Chondrocyte (in vitro differentiated cells): ENCODE data around the gene ATP6V0D1. TPM values are rescaled to one million over a fixed set of nuclear protein-coding genes. Genes with fewer than 3 reads are reported as not detected.

Source experiments
- DNase-seq: peaks from one replicate; pipeline ENCODE4 v3.0.0; 2021; ENCODE audit warnings: mixed read lengths, low spot score
- H3K27ac Mint-ChIP-seq: one replicate; pipeline ENCODE4 v1.8.0; 2021; ENCODE audit warnings: mild to moderate bottlenecking, moderate library complexity, mixed read lengths; ENCODE audit not compliant: unreplicated experiment
- H3K27me3 Mint-ChIP-seq: 2 replicates; pipeline ENCODE4 v1.8.0; 2021; ENCODE audit warnings: low read depth, mixed read lengths
- H3K36me3 Mint-ChIP-seq: 2 replicates; pipeline ENCODE4 v1.8.0; 2021; ENCODE audit warnings: low read depth, mixed read lengths
- H3K4me1 Mint-ChIP-seq: 2 replicates; pipeline ENCODE4 v1.8.0; 2021; ENCODE audit warnings: low read depth, mild to moderate bottlenecking, mixed read lengths
- H3K4me3 Mint-ChIP-seq: one replicate; pipeline ENCODE4 v1.8.0; 2021; ENCODE audit warnings: mild to moderate bottlenecking, moderate library complexity, mixed read lengths; ENCODE audit not compliant: unreplicated experiment
- H3K9me3 Mint-ChIP-seq: 2 replicates; pipeline ENCODE4 v1.8.0; 2021; ENCODE audit warnings: low read depth, mixed read lengths
- total RNA-seq: library from RNA; stranded (reverse); gene quantifications from 3 replicates; pipeline ENCODE4 v1.2.1, GENCODE V29; 2021
- TF ChIP-seq, protein P1 (sequence below): fragments of 200-600 bp; sonication (generic); IDR thresholded peaks from 2 replicates; pipeline ENCODE4 v1.5.0; 2021; ENCODE audit warnings: antibody characterized with exemption, mild to moderate bottlenecking, moderate library complexity

The ATP6V0D1 gene
- total RNA-seq, 1 donor from 2014 or later: 85.5 TPM

DNA sequence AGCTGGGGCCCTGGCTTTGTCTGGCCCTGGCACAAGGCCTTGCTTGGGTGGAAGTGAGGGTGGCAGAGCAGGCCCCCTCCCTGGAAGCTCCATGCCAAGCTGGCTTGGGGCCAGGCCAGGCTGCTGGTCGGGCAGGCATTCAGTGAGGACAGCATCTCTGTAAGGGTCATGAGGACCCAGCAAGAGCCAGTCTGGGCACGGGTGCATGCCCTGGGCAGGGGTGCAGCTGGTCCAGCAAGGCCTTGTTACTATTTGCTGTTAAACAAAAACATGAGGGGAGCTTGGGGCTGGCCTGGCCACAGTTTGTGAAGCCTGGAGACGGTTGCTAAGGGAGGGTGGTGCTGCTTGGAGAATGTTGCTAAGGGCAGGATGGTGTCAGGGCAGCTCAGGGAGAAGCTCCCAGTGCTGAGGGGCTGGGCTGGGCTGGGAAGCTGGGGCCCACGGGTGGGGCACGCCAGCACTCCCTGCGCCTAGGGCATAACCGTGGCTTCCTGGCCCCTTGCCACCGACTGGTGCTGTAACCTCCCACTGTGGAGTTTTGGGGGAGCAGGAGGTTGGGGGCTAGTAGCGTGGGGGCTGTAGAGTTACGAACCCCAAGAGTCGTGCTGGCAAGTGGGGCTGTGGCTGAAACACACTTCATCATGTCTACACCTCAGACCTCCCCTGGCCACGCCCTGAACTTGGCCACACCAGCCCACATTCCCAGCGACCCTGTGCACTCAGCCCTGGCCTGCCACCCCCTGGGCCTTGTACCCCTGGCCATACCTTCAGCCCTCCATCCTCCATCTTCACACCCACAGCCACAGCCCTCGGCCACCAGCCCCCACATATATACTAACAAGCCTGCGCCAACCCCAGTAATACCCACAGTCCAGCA, 89.3 kb downstream of the ATP6V0D1 start:
- Mint-ChIP-seq H3K36me3 (peaks cover 1% of the 10 kb centered on the region), H3K9me3 (no peaks in the 10 kb centered on the region), H3K4me3 (no peak overlapping the region), H3K27ac (no peak overlapping the region), H3K4me1 (peaks cover 13% of the 10 kb centered on the region), H3K27me3 (peaks cover 5% of the 10 kb centered on the region)
- TF ChIP-seq, protein P1, sequence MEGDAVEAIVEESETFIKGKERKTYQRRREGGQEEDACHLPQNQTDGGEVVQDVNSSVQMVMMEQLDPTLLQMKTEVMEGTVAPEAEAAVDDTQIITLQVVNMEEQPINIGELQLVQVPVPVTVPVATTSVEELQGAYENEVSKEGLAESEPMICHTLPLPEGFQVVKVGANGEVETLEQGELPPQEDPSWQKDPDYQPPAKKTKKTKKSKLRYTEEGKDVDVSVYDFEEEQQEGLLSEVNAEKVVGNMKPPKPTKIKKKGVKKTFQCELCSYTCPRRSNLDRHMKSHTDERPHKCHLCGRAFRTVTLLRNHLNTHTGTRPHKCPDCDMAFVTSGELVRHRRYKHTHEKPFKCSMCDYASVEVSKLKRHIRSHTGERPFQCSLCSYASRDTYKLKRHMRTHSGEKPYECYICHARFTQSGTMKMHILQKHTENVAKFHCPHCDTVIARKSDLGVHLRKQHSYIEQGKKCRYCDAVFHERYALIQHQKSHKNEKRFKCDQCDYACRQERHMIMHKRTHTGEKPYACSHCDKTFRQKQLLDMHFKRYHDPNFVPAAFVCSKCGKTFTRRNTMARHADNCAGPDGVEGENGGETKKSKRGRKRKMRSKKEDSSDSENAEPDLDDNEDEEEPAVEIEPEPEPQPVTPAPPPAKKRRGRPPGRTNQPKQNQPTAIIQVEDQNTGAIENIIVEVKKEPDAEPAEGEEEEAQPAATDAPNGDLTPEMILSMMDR: no peak
- DNase-seq: no peak

DNA sequence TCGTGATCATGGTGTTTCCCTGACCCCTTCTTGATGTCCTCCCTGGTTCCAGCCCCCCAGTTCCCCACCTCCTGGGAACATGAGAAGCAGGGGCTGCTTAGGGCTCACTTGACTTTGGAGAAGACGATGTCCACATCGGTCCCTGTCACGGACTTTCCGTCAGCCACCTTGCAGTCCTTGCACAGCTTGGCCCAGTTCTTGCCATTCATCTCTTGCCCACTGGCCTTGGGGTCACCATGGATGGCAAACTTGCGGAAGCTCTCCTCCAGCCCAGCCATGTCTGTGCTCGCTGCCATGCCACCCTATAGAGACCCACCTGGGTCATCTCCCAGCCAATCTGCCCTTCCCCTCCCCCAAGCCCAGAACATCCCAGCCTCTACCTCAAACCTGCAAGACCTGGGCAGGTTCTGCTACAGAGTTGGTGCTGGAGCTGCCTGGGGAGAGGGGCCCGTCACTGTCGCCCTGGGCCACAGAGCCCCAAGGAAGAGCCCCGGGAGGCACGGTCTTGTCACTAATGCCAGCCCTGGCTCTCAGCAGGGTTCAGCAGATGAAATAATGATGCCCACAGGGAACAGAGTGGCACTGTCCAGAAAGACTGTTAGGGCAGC, 90.0 kb downstream of the ATP6V0D1 start:
- Mint-ChIP-seq H3K36me3 (peaks cover 1% of the 10 kb centered on the region), H3K9me3 (no peaks in the 10 kb centered on the region), H3K4me1 (peaks cover 10% of the 10 kb centered on the region), H3K27ac (no peak overlapping the region), H3K27me3 (peaks cover 5% of the 10 kb centered on the region), H3K4me3 (no peak overlapping the region)
- DNase-seq: no peak
- TF ChIP-seq, protein P1: no peak

DNA sequence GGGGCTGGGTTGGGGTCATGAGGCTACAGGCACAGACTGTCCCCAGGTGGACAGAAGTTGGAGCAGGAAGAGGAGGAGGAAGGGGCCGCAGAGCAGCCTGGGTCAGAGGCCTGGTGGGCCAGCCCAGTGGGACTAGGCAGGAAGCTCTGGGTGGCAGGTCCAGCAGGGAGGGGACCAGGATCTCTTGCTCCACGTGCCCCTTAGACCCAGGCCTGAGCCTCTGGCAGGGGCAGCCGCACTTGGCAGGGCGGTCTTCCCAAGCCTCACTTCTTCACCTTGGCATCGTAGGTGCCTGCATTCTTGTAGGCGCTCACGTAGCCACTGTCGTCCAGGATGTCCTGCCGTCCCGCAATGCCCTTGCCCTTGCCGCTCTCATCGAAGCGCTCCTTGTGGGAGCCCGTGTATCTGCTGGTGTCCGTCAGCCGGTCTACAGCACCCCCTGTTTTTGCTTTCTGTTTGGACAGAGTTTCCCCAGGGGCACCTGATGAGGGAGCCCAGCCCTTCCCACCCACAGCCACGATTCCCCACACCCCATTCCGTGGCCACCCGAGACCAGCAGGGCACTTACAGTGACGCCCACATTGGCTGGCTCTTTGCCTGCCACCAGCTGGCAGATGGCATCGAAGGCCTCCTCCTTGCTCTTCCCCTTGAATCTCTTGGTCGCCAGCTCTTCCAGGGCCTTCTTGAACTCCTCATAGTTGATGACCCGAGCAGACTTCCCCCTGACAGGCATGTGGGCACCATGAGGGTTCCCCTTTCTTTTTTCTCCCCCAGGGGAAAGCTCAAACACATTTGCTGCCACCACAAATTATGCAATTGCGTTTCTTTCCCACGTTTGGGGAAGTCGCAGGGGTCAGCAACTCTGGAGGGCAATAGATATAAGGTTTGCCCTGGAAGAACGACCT, 90.8 kb downstream of the ATP6V0D1 start:
- Mint-ChIP-seq H3K27me3 (peaks cover 13% of the 10 kb centered on the region), H3K36me3 (peaks cover 1% of the 10 kb centered on the region), H3K4me1 (peaks cover 10% of the 10 kb centered on the region), H3K9me3 (no peaks in the 10 kb centered on the region), H3K4me3 (no peak overlapping the region), H3K27ac (no peak overlapping the region)
- TF ChIP-seq, protein P1: no peak
- DNase-seq: no peak

DNA sequence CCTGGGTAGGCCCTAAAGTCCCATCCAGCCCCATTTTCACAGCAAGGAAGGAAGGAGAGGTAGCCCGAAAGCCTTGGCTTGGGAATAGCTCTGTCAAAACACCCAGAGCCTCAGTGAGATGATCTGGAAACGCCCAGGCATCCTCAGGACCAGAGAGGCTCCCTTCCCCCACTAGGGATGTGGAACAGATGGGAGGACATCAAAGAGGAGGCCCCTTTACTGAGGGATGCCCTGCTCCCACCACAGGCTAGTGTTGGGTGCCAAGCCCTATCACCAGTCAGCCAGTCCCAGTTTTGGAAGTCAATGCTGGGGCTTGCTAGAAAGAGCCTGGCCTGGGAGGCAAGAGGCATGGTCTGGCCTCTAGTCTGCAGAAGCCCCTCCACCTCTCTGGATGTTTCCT, 92.4 kb downstream of the ATP6V0D1 start:
- Mint-ChIP-seq H3K27ac (no peak overlapping the region), H3K4me3 (no peak overlapping the region), H3K36me3 (peaks cover 1% of the 10 kb centered on the region), H3K4me1 (peaks cover 6% of the 10 kb centered on the region), H3K27me3 (peaks cover 13% of the 10 kb centered on the region), H3K9me3 (no peaks in the 10 kb centered on the region)
- TF ChIP-seq, protein P1: no peak
- no peak for DNase-seq

DNA sequence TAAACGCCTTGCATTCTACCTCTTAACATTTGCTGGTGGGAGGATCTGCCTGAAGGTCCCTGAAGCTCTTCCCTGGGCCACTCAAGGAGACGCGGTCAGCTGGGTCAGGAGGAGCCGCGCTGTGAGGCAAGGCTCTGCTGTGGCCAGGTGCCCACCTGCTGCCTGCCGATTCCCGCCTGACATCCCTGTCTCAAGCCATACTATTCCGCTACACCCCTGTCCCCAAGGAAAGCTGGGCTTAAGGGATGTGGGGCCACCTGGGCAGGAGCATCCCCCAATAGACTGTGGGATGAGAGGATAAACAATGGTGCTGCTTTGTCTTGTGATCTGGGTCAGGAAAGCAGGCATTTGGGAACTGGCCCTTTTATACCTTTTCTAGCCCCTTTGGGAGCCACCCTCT, 92.8 kb downstream of the ATP6V0D1 start:
- Mint-ChIP-seq H3K27ac (no peak overlapping the region), H3K9me3 (no peaks in the 10 kb centered on the region), H3K36me3 (peaks cover 1% of the 10 kb centered on the region), H3K4me1 (peaks cover 6% of the 10 kb centered on the region), H3K4me3 (no peak overlapping the region), H3K27me3 (peaks cover 13% of the 10 kb centered on the region)
- TF ChIP-seq, protein P1: no peak
- no peak for DNase-seq
